Breast epithelium (tissue), 4 donors: ENCODE data around the gene IL17RD. TPM values are rescaled to one million over a fixed set of nuclear protein-coding genes. Genes with fewer than 3 reads are reported as not detected.

Experiments
- DNase-seq, 2 donors: peaks; one replicate each; pipeline ENCODE4 v3.0.0-alpha.2; 2019; ENCODE audit warnings: low spot score in 2 of 2
- H3K27ac ChIP-seq, 2 donors: fragments of 200-600 bp; sonication (generic) in 1 of 2; one replicate each; pipeline ENCODE4 v1.5.1; 2016 to 2019; ENCODE audit warnings: mild to moderate bottlenecking in 1 of 2
- H3K27me3 ChIP-seq, 2 donors: fragments of 200-600 bp; sonication (generic) in 1 of 2; one replicate each; pipeline versions ENCODE4 v1.5.1 to v1.6.0; 2017 to 2019; ENCODE audit warnings: control low read depth in 1 of 2, mild to moderate bottlenecking in 1 of 2
- H3K36me3 ChIP-seq: fragments of 200-600 bp; one replicate; pipeline ENCODE4 v1.5.1; 2019
- H3K4me1 ChIP-seq, 2 donors: fragments of 200-600 bp; sonication (generic); one replicate each; pipeline ENCODE4 v1.5.1; 2016 to 2019; ENCODE audit warnings: control low read depth in 1 of 2
- H3K4me3 ChIP-seq, 3 donors: fragments of 200-600 bp; sonication (generic); 1 replicate in 2 of 3; 2 replicates in 1 of 3; pipeline ENCODE4 v1.5.1; 2016 to 2019; ENCODE audit warnings: mild to moderate bottlenecking in 3 of 3, moderate library complexity in 2 of 3
- H3K9me3 ChIP-seq, 2 donors: fragments of 200-600 bp; sonication (generic) in 1 of 2; one replicate each; pipeline ENCODE4 v1.5.1; 2016 to 2019; ENCODE audit warnings: control low read depth in 1 of 2
- CTCF ChIP-seq, 3 donors: fragments of 450-650 bp; IDR thresholded peaks; one replicate each; pipeline ENCODE4 v1.5.1; 2016 to 2017; ENCODE audit warnings: antibody characterized with exemption in 3 of 3, mild to moderate bottlenecking in 3 of 3, moderate library complexity in 3 of 3
- POLR2A ChIP-seq: fragments of 450-650 bp; IDR thresholded peaks from one replicate; pipeline ENCODE4 v1.6.1; 2016; ENCODE audit warnings: antibody characterized with exemption, mild to moderate bottlenecking, moderate library complexity
- POLR2AphosphoS5 ChIP-seq, 3 donors: sonication (generic); formaldehyde crosslinking; IDR thresholded peaks; one replicate each; pipeline ENCODE4 v1.6.1; 2017; ENCODE audit warnings: antibody characterized with exemption in 3 of 3
- intact Hi-C: fragments of 100-400 bp; cut with DNase I; formaldehyde crosslinking; loops from one replicate; pipeline ENCODE4 v1.15.1; 2023; ENCODE audit warnings: low total_unique reads
- total RNA-seq, 3 donors: library from RNA; depleted of rRNA; stranded (reverse); fragments of >200 nt; gene quantifications; one replicate each; pipeline ENCODE4 v1.1.0, GENCODE V29; 2016

IL17RD gene
- total RNA-seq, 3 donors from 2014 or later: 3.0 to 31.8 (median 31.0) TPM

- H3K27me3 ChIP-seq: no peaks in the 10 kb centered on the region
- no peaks in the 10 kb centered on the region for H3K36me3 ChIP-seq
- H3K4me1 ChIP-seq: no peaks in the 10 kb centered on the region
- peak overlapping the region; percentile 75 to 87 for H3K27ac ChIP-seq
- TF ChIP-seq POLR2AphosphoS5 (IDR thresholded peaks at IDR 0.05): no peak
- no peak for TF ChIP-seq CTCF (IDR thresholded peaks at IDR 0.05)
- TF ChIP-seq POLR2A: no peak
- no peak for DNase-seq
- H3K9me3 ChIP-seq: no peaks in the 10 kb centered on the region
- intact Hi-C loops: no loop called here
- H3K4me3 ChIP-seq: peak overlapping the region; percentile 7 to 50 (median 11)
These were observed 23.3 kb downstream of the IL17RD start for GRCh38 chr3:57141719-57142410.

- Histone ChIP-seq H3K36me3 (no peaks in the 10 kb centered on the region), H3K27ac (no peak overlapping the region), H3K4me1 (no peaks in the 10 kb centered on the region), H3K9me3 (no peaks in the 10 kb centered on the region), H3K4me3 (no peak overlapping the region), H3K27me3 (no peaks in the 10 kb centered on the region)
- DNase-seq: no peak
- intact Hi-C loops: no loop called here
- TF ChIP-seq CTCF (IDR thresholded peaks at IDR 0.05) (no peak), POLR2AphosphoS5 (IDR thresholded peaks at IDR 0.05) (no peak), POLR2A (no peak)
These were observed 24.3 kb downstream of the IL17RD start for GRCh38 chr3:57140894-57141293.

GRCh38 chr3:57135964-57136719 is 29.0 kb downstream of the IL17RD start:
- Histone ChIP-seq H3K4me1 (no peaks in the 10 kb centered on the region), H3K36me3 (no peaks in the 10 kb centered on the region), H3K4me3 (no peak overlapping the region), H3K27ac (no peak overlapping the region), H3K9me3 (no peaks in the 10 kb centered on the region), H3K27me3 (no peaks in the 10 kb centered on the region)
- no peak for DNase-seq
- TF ChIP-seq POLR2AphosphoS5 (IDR thresholded peaks at IDR 0.05): no peak
- no peak for TF ChIP-seq CTCF (IDR thresholded peaks at IDR 0.05)
- no peak for TF ChIP-seq POLR2A
- intact Hi-C loops: no loop called here

- DNase-seq: no peak
- H3K27me3 ChIP-seq: no peaks in the 10 kb centered on the region
- intact Hi-C loops: no loop called here
- H3K4me3 ChIP-seq: no peak overlapping the region
- peak overlapping the region in 1 of 2 donors; percentile 25 for H3K27ac ChIP-seq
- H3K36me3 ChIP-seq: no peaks in the 10 kb centered on the region
- H3K4me1 ChIP-seq: no peaks in the 10 kb centered on the region
- no peak for TF ChIP-seq POLR2A
- H3K9me3 ChIP-seq: no peaks in the 10 kb centered on the region
These were observed 32.0 kb downstream of the IL17RD start for GRCh38 chr3:57133157-57133556.

GRCh38 chr3:57132674-57133073 is 32.5 kb downstream of the IL17RD start:
- no peak overlapping the region for H3K4me3 ChIP-seq
- no peaks in the 10 kb centered on the region for H3K4me1 ChIP-seq
- no peaks in the 10 kb centered on the region for H3K9me3 ChIP-seq
- no peak for DNase-seq
- no peaks in the 10 kb centered on the region for H3K27me3 ChIP-seq
- TF ChIP-seq CTCF (IDR thresholded peaks at IDR 0.05): peak in 2 of 3 donors; percentile 15 to 16
- no peak for TF ChIP-seq POLR2A
- intact Hi-C loops: no loop called here
- no peaks in the 10 kb centered on the region for H3K36me3 ChIP-seq
- H3K27ac ChIP-seq: no peak overlapping the region
